Fibroblast of lung (primary cell): ENCODE results near the gene ZDHHC22. TPM values are rescaled to one million over a fixed set of nuclear protein-coding genes. Genes with fewer than 3 reads are reported as not detected.

Experiments used
- DNase-seq, 2 donors: peaks; one replicate each; pipeline versions ENCODE4 v3.0.0 to v3.0.0-alpha.2; 2010; ENCODE audit warnings: low read depth in 2 of 2
- H2AFZ ChIP-seq: 2 replicates; pipeline ENCODE4 v1.5.1; 2012; ENCODE audit warnings: low read length, control low read depth, inconsistent platforms
- H3K27ac ChIP-seq: 2 replicates; pipeline ENCODE4 v1.5.1; 2011; ENCODE audit warnings: low read length, control low read depth; ENCODE audit not compliant: insufficient read depth
- H3K27me3 ChIP-seq: 2 replicates; pipeline ENCODE4 v1.5.1; 2011; ENCODE audit warnings: mild to moderate bottlenecking, low read length; ENCODE audit not compliant: control insufficient read depth, insufficient read depth
- H3K36me3 ChIP-seq: 2 replicates; pipeline ENCODE4 v1.5.1; 2011; ENCODE audit warnings: low read length; ENCODE audit not compliant: control insufficient read depth, insufficient read depth
- H3K4me1 ChIP-seq: 2 replicates; pipeline ENCODE4 v1.5.1; 2011; ENCODE audit warnings: low read length; ENCODE audit not compliant: control insufficient read depth, insufficient read depth; ENCODE audit errors: extremely low read depth
- H3K4me2 ChIP-seq: 2 replicates; pipeline ENCODE4 v1.5.1; 2011; ENCODE audit warnings: low read length, control low read depth; ENCODE audit not compliant: insufficient read depth; ENCODE audit errors: extremely low read depth
- H3K4me3 ChIP-seq, 4 experiments: fragments of 200-600 bp in 1 of 4; sonication (generic) in 1 of 4; replicated peaks in 1 of 4; 2 replicates each; pipeline ENCODE4 v1.5.1; 2011 to 2016; ENCODE audit warnings: low read length in 4 of 4, low read depth in 3 of 4, mild to moderate bottlenecking in 3 of 4, control low read depth in 2 of 4, inconsistent platforms in 1 of 4, mixed read lengths in 1 of 4; ENCODE audit not compliant: insufficient read depth in 1 of 4; ENCODE audit errors: control extremely low read depth in 1 of 4
- H3K79me2 ChIP-seq: 2 replicates; pipeline ENCODE4 v1.5.1; 2012; ENCODE audit warnings: mild to moderate bottlenecking, low read length, inconsistent platforms; ENCODE audit not compliant: control insufficient read depth, insufficient read depth
- H3K9ac ChIP-seq: 2 replicates; pipeline ENCODE4 v1.5.1; 2011; ENCODE audit warnings: mild to moderate bottlenecking, low read length, control low read depth; ENCODE audit not compliant: insufficient read depth
- H3K9me3 ChIP-seq: 2 replicates; pipeline ENCODE4 v1.5.1; 2012; ENCODE audit warnings: low read depth, low read length; ENCODE audit not compliant: control insufficient read depth, insufficient read depth
- H4K20me1 ChIP-seq: 2 replicates; pipeline ENCODE4 v1.5.1; 2011; ENCODE audit warnings: low read length; ENCODE audit not compliant: control insufficient read depth, insufficient read depth; ENCODE audit errors: extremely low read depth
- EZH2 ChIP-seq: IDR thresholded peaks from 2 replicates; pipeline ENCODE4 v1.5.1; 2012; ENCODE audit warnings: low read length, control low read depth, mild to moderate bottlenecking; ENCODE audit errors: missing control alignments
- polyA plus RNA-seq, 2 donors: library from polyadenylated mRNA; depleted of rRNA in 1 of 2; stranded (reverse) in 1 of 2; unstranded in 1 of 2; fragments of >200 nt; gene quantifications; 2 replicates each; pipeline ENCODE4 v1.2.1, GENCODE V29; 2011 to 2012; ENCODE audit warnings: missing spikeins in 1 of 2
- total RNA-seq: library from RNA; depleted of rRNA; stranded (reverse); fragments of >200 nt; gene quantifications from 2 replicates; pipeline ENCODE4 v1.2.1, GENCODE V29; 2014
- TF ChIP-seq, protein P1 (sequence below), 2 donors: IDR thresholded peaks in 1 of 2; conservative IDR thresholded peaks in 1 of 2; 1 replicate in 1 of 2; 2 replicates in 1 of 2; pipeline ENCODE4 v1.5.1; 2011 to 2012; ENCODE audit warnings: low read length in 2 of 2, control low read depth in 1 of 2, inconsistent platforms in 1 of 2, low read depth in 1 of 2, mild to moderate bottlenecking in 1 of 2

ZDHHC22 gene
- total and polyA plus RNA-seq, 2 donors (not counting 1 experiment from before 2014, with no cell fraction given): not detected

DNA sequence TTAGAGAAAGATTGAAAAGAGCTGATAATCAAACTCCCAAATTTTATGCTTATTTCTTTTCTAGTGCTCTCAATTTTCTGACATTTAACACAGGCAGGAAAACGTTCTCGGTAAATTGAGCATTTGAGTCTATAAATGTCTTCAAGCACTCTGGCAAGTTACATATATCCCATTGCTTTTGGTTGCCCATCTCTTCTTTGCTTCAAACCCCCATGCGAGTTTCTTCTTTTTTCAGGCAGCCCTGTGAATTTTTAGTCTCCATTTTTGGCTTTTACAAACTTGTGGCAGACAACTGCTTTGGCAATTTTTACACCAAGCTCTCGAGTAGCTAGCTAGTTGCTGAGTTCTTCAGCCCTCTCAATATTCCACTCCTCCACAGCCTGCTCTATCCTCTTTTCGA is 31.3 kb upstream of the ZDHHC22 start:
- H2AFZ ChIP-seq: no peak overlapping the region
- no peaks in the 10 kb centered on the region for H3K36me3 ChIP-seq
- no peak overlapping the region for H3K4me3 ChIP-seq
- no peaks in the 10 kb centered on the region for H3K4me1 ChIP-seq
- H3K27me3 ChIP-seq: no peaks in the 10 kb centered on the region
- H3K79me2 ChIP-seq: no peaks in the 10 kb centered on the region
- H3K9me3 ChIP-seq: no peaks in the 10 kb centered on the region
- TF ChIP-seq, protein P1, sequence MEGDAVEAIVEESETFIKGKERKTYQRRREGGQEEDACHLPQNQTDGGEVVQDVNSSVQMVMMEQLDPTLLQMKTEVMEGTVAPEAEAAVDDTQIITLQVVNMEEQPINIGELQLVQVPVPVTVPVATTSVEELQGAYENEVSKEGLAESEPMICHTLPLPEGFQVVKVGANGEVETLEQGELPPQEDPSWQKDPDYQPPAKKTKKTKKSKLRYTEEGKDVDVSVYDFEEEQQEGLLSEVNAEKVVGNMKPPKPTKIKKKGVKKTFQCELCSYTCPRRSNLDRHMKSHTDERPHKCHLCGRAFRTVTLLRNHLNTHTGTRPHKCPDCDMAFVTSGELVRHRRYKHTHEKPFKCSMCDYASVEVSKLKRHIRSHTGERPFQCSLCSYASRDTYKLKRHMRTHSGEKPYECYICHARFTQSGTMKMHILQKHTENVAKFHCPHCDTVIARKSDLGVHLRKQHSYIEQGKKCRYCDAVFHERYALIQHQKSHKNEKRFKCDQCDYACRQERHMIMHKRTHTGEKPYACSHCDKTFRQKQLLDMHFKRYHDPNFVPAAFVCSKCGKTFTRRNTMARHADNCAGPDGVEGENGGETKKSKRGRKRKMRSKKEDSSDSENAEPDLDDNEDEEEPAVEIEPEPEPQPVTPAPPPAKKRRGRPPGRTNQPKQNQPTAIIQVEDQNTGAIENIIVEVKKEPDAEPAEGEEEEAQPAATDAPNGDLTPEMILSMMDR (conservative IDR thresholded peaks at IDR 0.05 in 1 of 2, IDR thresholded peaks at IDR 0.05 in 1 of 2; ENCODE audit: low read depth in 1 of 2, low read length in 2 of 2): no peak
- TF ChIP-seq EZH2: no peak
- H4K20me1 ChIP-seq: no peaks in the 10 kb centered on the region
- no peak overlapping the region for H3K27ac ChIP-seq
- no peak overlapping the region for H3K9ac ChIP-seq
- DNase-seq: no peak
- H3K4me2 ChIP-seq: no peak overlapping the region

DNA sequence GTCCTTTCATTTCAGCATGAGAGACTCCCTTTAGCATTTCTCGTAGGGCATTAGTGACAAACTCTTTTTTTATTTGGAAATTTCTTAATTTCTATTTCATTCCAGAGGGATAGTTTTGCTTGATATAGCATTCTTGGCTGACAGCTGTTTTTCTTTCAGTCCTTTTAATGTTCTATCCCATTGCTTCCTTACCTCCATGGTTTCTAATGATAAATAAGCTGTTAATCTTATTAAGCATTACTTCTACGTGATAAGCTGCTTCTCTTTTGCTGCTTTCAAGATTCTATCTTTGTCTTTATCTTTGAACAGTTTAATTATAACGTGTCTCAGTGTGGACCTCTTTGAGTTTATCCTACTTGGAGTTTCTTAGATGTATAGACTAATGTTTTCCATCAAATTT is 28.5 kb upstream of the ZDHHC22 start:
- no peak for DNase-seq
- Histone ChIP-seq H3K9ac (no peak overlapping the region), H3K4me2 (no peak overlapping the region), H2AFZ (no peak overlapping the region), H3K9me3 (no peaks in the 10 kb centered on the region), H3K36me3 (no peaks in the 10 kb centered on the region), H3K4me1 (no peaks in the 10 kb centered on the region), H4K20me1 (no peaks in the 10 kb centered on the region), H3K79me2 (no peaks in the 10 kb centered on the region), H3K27me3 (no peaks in the 10 kb centered on the region), H3K27ac (no peak overlapping the region), H3K4me3 (no peak overlapping the region)
- TF ChIP-seq EZH2: no peak
- TF ChIP-seq, protein P1 (conservative IDR thresholded peaks at IDR 0.05 in 1 of 2, IDR thresholded peaks at IDR 0.05 in 1 of 2; ENCODE audit: low read depth in 1 of 2, low read length in 2 of 2): no peak

DNA sequence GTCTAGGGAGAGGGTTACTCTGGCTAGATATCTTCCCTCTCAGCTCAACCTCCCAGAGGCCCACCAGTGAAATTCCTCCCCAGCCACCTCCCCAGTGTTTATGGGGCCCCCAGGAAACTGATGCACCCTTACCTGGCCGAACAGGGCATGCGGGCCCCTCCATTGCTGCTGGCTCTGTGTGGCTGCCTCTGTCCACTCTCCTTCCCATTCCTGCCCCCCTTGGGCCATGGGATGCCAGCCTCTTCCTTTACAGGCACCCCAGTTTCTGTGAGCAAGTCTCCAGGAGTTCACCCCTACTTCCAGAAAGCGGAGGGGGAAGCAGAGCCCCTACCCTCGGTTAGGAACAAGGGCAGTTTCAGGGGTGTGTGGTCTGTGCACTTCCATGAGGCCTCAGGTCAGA is 19.4 kb upstream of the ZDHHC22 start:
- Histone ChIP-seq H3K27me3 (peaks cover 13% of the 10 kb centered on the region), H3K4me1 (peaks cover 3% of the 10 kb centered on the region), H3K9me3 (no peaks in the 10 kb centered on the region), H3K9ac (no peak overlapping the region), H3K4me2 (no peak overlapping the region), H3K79me2 (no peaks in the 10 kb centered on the region), H4K20me1 (no peaks in the 10 kb centered on the region), H3K4me3 (no peak overlapping the region), H3K27ac (no peak overlapping the region), H2AFZ (no peak overlapping the region), H3K36me3 (no peaks in the 10 kb centered on the region)
- TF ChIP-seq EZH2: no peak
- TF ChIP-seq, protein P1 (conservative IDR thresholded peaks at IDR 0.05 in 1 of 2, IDR thresholded peaks at IDR 0.05 in 1 of 2; ENCODE audit: low read depth in 1 of 2, low read length in 2 of 2): no peak
- no peak for DNase-seq
